HepG2 (cell line): ENCODE data around the gene SLC8B1. TPM values are rescaled to one million over a fixed set of nuclear protein-coding genes. Genes with fewer than 3 reads are reported as not detected.

Source experiments
- ATAC-seq: fragments of 200-7000 bp; cut with Tn5 transposase; 3 replicates; pipeline ENCODE4 v1.9.1; 2020; ENCODE audit warnings: mild to moderate bottlenecking, moderate library complexity
- BruUV-seq: library from RNA; stranded (reverse); fragments of 400-500 nt; replicated peaks from 2 replicates; lab custom pipeline; 2021; lab: Mats Ljungman, UMichigan
- CTCF ChIA-PET: fragments of 300-600 bp; formaldehyde crosslinking; extraction: SDS; loops from one replicate; lab custom pipeline; 2021; ENCODE audit warnings: low total read pairs, inconsistent platforms, low intra/inter-chr PET ratio; lab: Yijun Ruan, JAX
- POLR2A ChIA-PET: fragments of 350-600 bp; sonication (Branson Sonifier 250); formaldehyde crosslinking; loops from one replicate; lab custom pipeline; 2020; ENCODE audit warnings: antibody characterized with exemption, inconsistent platforms; lab: Yijun Ruan, JAX
- DNase-seq: peaks from one replicate; pipeline ENCODE4 v3.0.0-alpha.2; 2015; ENCODE audit warnings: low spot score
- FAIRE-seq: peaks from 3 replicates; lab custom pipeline; 2011; peaks lifted over from hg19 to GRCh38; lab: Jason Lieb, UNC
- H2AFZ ChIP-seq: one replicate; pipeline ENCODE4 v1.6.1; 2011; ENCODE audit warnings: low read length, inconsistent platforms
- H3K27ac ChIP-seq: fragments of 300-600 bp; 3 replicates; pipeline ENCODE4 v1.8.0; 2011; ENCODE audit warnings: mixed run types, mild to moderate bottlenecking, mixed read lengths, low read length, inconsistent platforms; ENCODE audit not compliant: insufficient read depth; ENCODE audit errors: extremely low read length
- H3K27me3 ChIP-seq, 2 experiments: fragments of 200-600 bp in 1 of 2; 2 replicates in 1 of 2; 3 replicates in 1 of 2; pipeline versions ENCODE4 v1.6.0 to v1.8.0; 2011; ENCODE audit warnings: low read length in 2 of 2, mild to moderate bottlenecking in 2 of 2, moderate library complexity in 2 of 2, inconsistent platforms in 1 of 2; ENCODE audit not compliant: insufficient read depth in 2 of 2, control insufficient read depth in 1 of 2
- H3K36me3 ChIP-seq, 2 experiments: fragments of 200-600 bp in 1 of 2; replicated peaks in 1 of 2; 2 replicates in 1 of 2; 3 replicates in 1 of 2; pipeline versions ENCODE4 v1.5.1 to v1.8.0; 2011; ENCODE audit warnings: low read length in 2 of 2, inconsistent platforms in 1 of 2; ENCODE audit not compliant: insufficient read depth in 2 of 2, control insufficient read depth in 1 of 2
- H3K4me1 ChIP-seq: 2 replicates; pipeline ENCODE4 v1.5.1; 2012; ENCODE audit warnings: low read length, inconsistent platforms; ENCODE audit not compliant: insufficient read depth
- H3K4me2 ChIP-seq: 2 replicates; pipeline ENCODE4 v1.6.0; 2011; ENCODE audit warnings: low read depth, low read length, inconsistent platforms
- H3K4me3 ChIP-seq, 3 experiments: fragments of 200-600 bp in 1 of 3; sonication (generic), shearing (Covaris generic) in 1 of 3; replicated peaks in 1 of 3; 2 replicates each; pipeline ENCODE4 v1.5.1; 2011 to 2016; ENCODE audit warnings: low read length in 3 of 3, inconsistent platforms in 2 of 3, low read depth in 2 of 3, mild to moderate bottlenecking in 2 of 3, control low read depth in 1 of 3, mixed read lengths in 1 of 3; ENCODE audit not compliant: insufficient read depth in 1 of 3
- H3K79me2 ChIP-seq: one replicate; pipeline ENCODE4 v1.6.1; 2011; ENCODE audit warnings: low read length, inconsistent platforms; ENCODE audit not compliant: insufficient read depth
- H3K9ac ChIP-seq: 2 replicates; pipeline ENCODE4 v1.6.0; 2011; ENCODE audit warnings: mild to moderate bottlenecking, low read depth, low read length, inconsistent platforms; ENCODE audit not compliant: insufficient read depth
- H3K9me3 ChIP-seq: 2 replicates; pipeline ENCODE4 v1.5.1; 2012; ENCODE audit warnings: mild to moderate bottlenecking, low read length
- H4K20me1 ChIP-seq: 2 replicates; pipeline ENCODE4 v1.6.0; 2011; ENCODE audit warnings: inconsistent platforms, mild to moderate bottlenecking, low read length, moderate library complexity; ENCODE audit not compliant: insufficient read depth
- EEA1 ChIP-seq: sonication (generic); formaldehyde crosslinking; IDR thresholded peaks from 2 replicates; pipeline ENCODE4 v1.5.1; 2020; ENCODE audit warnings: mild to moderate bottlenecking, missing genetic modification reagents, borderline replicate concordance
- MYC ChIP-seq: sonication (generic); formaldehyde crosslinking; IDR thresholded peaks from 2 replicates; pipeline ENCODE4 v1.9.0; 2021; ENCODE audit warnings: missing genetic modification reagents, borderline replicate concordance
- MZF1 ChIP-seq: sonication (generic); formaldehyde crosslinking; IDR thresholded peaks from 2 replicates; pipeline ENCODE4 v1.8.1; 2023; ENCODE audit warnings: mild to moderate bottlenecking, missing genetic modification reagents, borderline replicate concordance
- NCOR1 ChIP-seq: fragments of 200-600 bp; sonication (generic); IDR thresholded peaks from 2 replicates; pipeline ENCODE4 v1.7.0; 2017; ENCODE audit warnings: antibody characterized with exemption, low read length, borderline replicate concordance
- PTBP1 ChIP-seq: fragments of 200-400 bp; formaldehyde crosslinking; IDR thresholded peaks from 2 replicates; pipeline ENCODE4 v1.6.1; 2018; ENCODE audit warnings: low read length, low read depth; ENCODE audit not compliant: poor library complexity, severe bottlenecking
- TAF15 ChIP-seq: fragments of 200-400 bp; formaldehyde crosslinking; IDR thresholded peaks from one replicate; pipeline ENCODE4 v1.6.1; 2018; ENCODE audit warnings: mild to moderate bottlenecking, low read depth, low read length; ENCODE audit not compliant: poor library complexity, severe bottlenecking
- ZBTB1 ChIP-seq: sonication (generic); formaldehyde crosslinking; IDR thresholded peaks from 2 replicates; pipeline ENCODE4 v1.4.0; 2020; ENCODE audit warnings: missing genetic modification reagents, borderline replicate concordance
- ZC3H4 ChIP-seq: sonication (generic); formaldehyde crosslinking; IDR thresholded peaks from 2 replicates; pipeline ENCODE4 v1.4.0; 2020; ENCODE audit warnings: missing genetic modification reagents, borderline replicate concordance
- ZNF24 ChIP-seq: fragments of 450-650 bp; IDR thresholded peaks from 2 replicates; pipeline ENCODE4 v1.6.1; 2017; ENCODE audit warnings: antibody characterized with exemption, mild to moderate bottlenecking
- ZNF484 ChIP-seq: sonication (generic); formaldehyde crosslinking; IDR thresholded peaks from 2 replicates; pipeline ENCODE4 v1.5.1; 2020; ENCODE audit warnings: mild to moderate bottlenecking, low read depth, missing genetic modification reagents, borderline replicate concordance
- ZNF556 ChIP-seq: sonication (generic); formaldehyde crosslinking; IDR thresholded peaks from 2 replicates; pipeline ENCODE4 v1.4.0; 2020; ENCODE audit warnings: mild to moderate bottlenecking, missing genetic modification reagents, borderline replicate concordance
- WGBS: methylation state at CpG from one replicate; pipeline ENCODE4 v1.1.6; 2017; ENCODE audit warnings: low lambda C conversion rate; 5-methylcytosine and 5-hydroxymethylcytosine counted together
- in situ Hi-C: cut with HindIII; loops from 2 replicates; pipeline ENCODE4 v1.10.0; 2017; ENCODE audit warnings: low pct_unique_long_range_greater_than_20kb; ENCODE audit not compliant: extremely low pct_ligation_motif_present
- intact Hi-C: fragments of 100-400 bp; cut with micrococcal nuclease; formaldehyde crosslinking; loops from one replicate; pipeline ENCODE4 v1.10.0; 2022; ENCODE audit not compliant: unreplicated experiment
- polyA plus RNA-seq, 8 experiments: library from polyadenylated mRNA; depleted of rRNA in 3 of 8; stranded (reverse) in 7 of 8; unstranded in 1 of 8; fragments of >200 nt; fragmentation: Illumina TruSeq in 4 of 8; extraction: Trizol in 4 of 8; gene quantifications; 2 replicates each; pipeline versions ENCODE4 v1.2.1 to v1.2.3, GENCODE V29; 2011 to 2016; ENCODE audit warnings: low read depth in 4 of 8, missing spikeins in 1 of 8, mixed read lengths in 1 of 8; ENCODE audit not compliant: insufficient read depth in 1 of 8
- total RNA-seq, 5 experiments: library from RNA; depleted of rRNA; stranded (reverse); fragments of >200 nt; fragmentation: Illumina TruSeq; extraction: Trizol; gene quantifications; 2 replicates each; pipeline ENCODE4 v1.2.3, GENCODE V29; 2016; ENCODE audit warnings: low read depth in 1 of 5
- TF ChIP-seq, protein P1 (sequence below): sonication (generic); formaldehyde crosslinking; IDR thresholded peaks from 2 replicates; pipeline ENCODE4 v1.5.1; 2020; ENCODE audit warnings: missing genetic modification reagents, mild to moderate bottlenecking, borderline replicate concordance
- TF ChIP-seq, protein P2 (sequence below): sonication (generic); formaldehyde crosslinking; IDR thresholded peaks from 2 replicates; pipeline ENCODE4 v1.8.1; 2022; ENCODE audit warnings: low read depth, mild to moderate bottlenecking, missing genetic modification reagents

The SLC8B1 gene
- total and polyA plus RNA-seq, 2 of the 13 experiments (the other 11 are each of a cell fraction or from before 2014, with no cell fraction given): 6.8 to 8.0 TPM

DNA sequence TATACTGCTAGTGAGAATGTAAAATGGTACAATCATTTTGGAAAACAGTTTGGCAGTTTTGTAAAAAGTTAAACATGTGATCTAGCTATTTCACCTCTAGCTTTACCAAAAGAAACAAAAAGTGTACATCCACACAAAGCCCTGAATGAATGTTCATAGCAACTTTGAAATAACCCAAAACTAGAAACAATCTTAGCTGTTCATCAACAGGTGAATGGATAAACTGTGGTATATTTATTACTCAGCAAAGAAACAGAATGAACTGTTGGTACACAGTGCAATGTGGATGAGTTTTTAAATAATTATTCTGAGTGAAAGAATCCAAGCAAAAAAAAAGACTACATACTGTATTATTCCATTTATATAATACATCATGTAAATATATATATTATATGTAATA is 77.3 kb downstream of the SLC8B1 start:
- TF ChIP-seq TAF15 (no peak), EEA1 (CRISPR knock-in tag) (no peak), NCOR1 (no peak), ZBTB1 (CRISPR knock-in tag) (no peak), ZC3H4 (CRISPR knock-in tag) (no peak), ZNF24 (no peak), ZNF484 (CRISPR knock-in tag) (no peak), MZF1 (CRISPR knock-in tag) (no peak)
- POLR2A ChIA-PET: interaction anchor here (0.9 to 1.0 kb wide), 2 partner anchors 27 to 34 kb away, joined by 3 to 4 read pairs; no protein-coding TSS in a partner anchor
- no peaks in the 10 kb centered on the region for H3K27me3 ChIP-seq
- H3K27ac ChIP-seq: no peak overlapping the region
- intact Hi-C loops: no loop called here
- no peak overlapping the region for H3K9ac ChIP-seq
- no peaks in the 10 kb centered on the region for H3K9me3 ChIP-seq
- DNase-seq (no peak), ATAC-seq (no peak), FAIRE-seq (no peak)
- no TSS peak for BruUV-seq
- peaks cover 41% of the 10 kb centered on the region for H3K4me1 ChIP-seq
- no peak overlapping the region for H2AFZ ChIP-seq
- no peak overlapping the region for H3K4me3 ChIP-seq
- H3K79me2 ChIP-seq: no peaks in the 10 kb centered on the region
- in situ Hi-C loops: no loop called here
- CTCF ChIA-PET: no interaction called here
- H3K4me2 ChIP-seq: no peak overlapping the region
- no peaks in the 10 kb centered on the region for H4K20me1 ChIP-seq
- peaks cover 2% of the 10 kb centered on the region in 2 experiments; a peak in 2 of 5 replicates for H3K36me3 ChIP-seq

DNA sequence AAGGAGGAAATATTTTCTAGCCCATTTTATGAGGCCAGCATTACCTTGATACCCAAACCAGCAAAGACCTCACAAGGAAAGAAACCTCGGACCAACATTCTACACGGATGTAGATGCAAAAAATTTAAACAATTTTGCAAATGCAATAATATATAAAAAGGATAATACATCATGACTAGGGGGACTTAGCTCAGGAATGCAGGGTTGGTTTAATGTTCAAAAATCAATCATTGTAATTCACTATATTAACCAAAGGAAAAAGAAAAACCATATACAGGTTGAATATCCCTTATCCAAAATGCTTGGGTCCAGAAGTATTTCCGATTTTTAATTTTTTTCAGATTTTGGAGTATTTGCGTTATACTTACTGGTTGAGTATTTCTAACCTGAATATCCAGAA is 80.6 kb downstream of the SLC8B1 start:
- CTCF ChIA-PET: no interaction called here
- in situ Hi-C loops: no loop called here

More for the DNA sequence above, 80.6 kb downstream of the SLC8B1 start:
- H3K4me3 ChIP-seq: no peak overlapping the region
- no peaks in the 10 kb centered on the region for H3K79me2 ChIP-seq
- H3K9me3 ChIP-seq: no peaks in the 10 kb centered on the region
- H2AFZ ChIP-seq: no peak overlapping the region
- TF ChIP-seq, protein P1, sequence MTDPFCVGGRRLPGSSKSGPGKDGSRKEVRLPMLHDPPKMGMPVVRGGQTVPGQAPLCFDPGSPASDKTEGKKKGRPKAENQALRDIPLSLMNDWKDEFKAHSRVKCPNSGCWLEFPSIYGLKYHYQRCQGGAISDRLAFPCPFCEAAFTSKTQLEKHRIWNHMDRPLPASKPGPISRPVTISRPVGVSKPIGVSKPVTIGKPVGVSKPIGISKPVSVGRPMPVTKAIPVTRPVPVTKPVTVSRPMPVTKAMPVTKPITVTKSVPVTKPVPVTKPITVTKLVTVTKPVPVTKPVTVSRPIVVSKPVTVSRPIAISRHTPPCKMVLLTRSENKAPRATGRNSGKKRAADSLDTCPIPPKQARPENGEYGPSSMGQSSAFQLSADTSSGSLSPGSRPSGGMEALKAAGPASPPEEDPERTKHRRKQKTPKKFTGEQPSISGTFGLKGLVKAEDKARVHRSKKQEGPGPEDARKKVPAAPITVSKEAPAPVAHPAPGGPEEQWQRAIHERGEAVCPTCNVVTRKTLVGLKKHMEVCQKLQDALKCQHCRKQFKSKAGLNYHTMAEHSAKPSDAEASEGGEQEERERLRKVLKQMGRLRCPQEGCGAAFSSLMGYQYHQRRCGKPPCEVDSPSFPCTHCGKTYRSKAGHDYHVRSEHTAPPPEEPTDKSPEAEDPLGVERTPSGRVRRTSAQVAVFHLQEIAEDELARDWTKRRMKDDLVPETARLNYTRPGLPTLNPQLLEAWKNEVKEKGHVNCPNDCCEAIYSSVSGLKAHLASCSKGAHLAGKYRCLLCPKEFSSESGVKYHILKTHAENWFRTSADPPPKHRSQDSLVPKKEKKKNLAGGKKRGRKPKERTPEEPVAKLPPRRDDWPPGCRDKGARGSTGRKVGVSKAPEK (CRISPR knock-in tag): no peak
- TF ChIP-seq MYC (CRISPR knock-in tag) (no peak), PTBP1 (no peak), ZNF556 (CRISPR knock-in tag) (no peak)
- TF ChIP-seq, protein P2, sequence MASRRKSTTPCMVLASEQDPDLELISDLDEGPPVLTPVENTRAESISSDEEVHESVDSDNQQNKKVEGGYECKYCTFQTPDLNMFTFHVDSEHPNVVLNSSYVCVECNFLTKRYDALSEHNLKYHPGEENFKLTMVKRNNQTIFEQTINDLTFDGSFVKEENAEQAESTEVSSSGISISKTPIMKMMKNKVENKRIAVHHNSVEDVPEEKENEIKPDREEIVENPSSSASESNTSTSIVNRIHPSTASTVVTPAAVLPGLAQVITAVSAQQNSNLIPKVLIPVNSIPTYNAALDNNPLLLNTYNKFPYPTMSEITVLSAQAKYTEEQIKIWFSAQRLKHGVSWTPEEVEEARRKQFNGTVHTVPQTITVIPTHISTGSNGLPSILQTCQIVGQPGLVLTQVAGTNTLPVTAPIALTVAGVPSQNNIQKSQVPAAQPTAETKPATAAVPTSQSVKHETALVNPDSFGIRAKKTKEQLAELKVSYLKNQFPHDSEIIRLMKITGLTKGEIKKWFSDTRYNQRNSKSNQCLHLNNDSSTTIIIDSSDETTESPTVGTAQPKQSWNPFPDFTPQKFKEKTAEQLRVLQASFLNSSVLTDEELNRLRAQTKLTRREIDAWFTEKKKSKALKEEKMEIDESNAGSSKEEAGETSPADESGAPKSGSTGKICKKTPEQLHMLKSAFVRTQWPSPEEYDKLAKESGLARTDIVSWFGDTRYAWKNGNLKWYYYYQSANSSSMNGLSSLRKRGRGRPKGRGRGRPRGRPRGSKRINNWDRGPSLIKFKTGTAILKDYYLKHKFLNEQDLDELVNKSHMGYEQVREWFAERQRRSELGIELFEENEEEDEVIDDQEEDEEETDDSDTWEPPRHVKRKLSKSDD (CRISPR knock-in tag): no peak
- no peak overlapping the region for H3K9ac ChIP-seq
- H3K27ac ChIP-seq: no peak overlapping the region
- no peaks in the 10 kb centered on the region for H3K27me3 ChIP-seq
- H3K36me3 ChIP-seq: peaks cover 0 to 3% of the 10 kb centered on the region in 2 experiments; a peak in 2 of 5 replicates
- H3K4me1 ChIP-seq: peaks cover 28% of the 10 kb centered on the region
- DNase-seq (no peak), FAIRE-seq (no peak), ATAC-seq (no peak)
- WGBS: 90% methylated on average over 4 of the region's 4 CpGs
- BruUV-seq: no TSS peak
- no peak overlapping the region for H3K4me2 ChIP-seq
- POLR2A ChIA-PET: interaction anchor here (1.2 to 1.4 kb wide), 3 partner anchors 12 to 33 kb away, joined by 3 to 7 read pairs (median 3); partner anchors contain the start of gene TPCN1
- no peaks in the 10 kb centered on the region for H4K20me1 ChIP-seq
- intact Hi-C loops: no loop called here
